ENCODE measurements around the gene DRC1.
A peak's percentile ranks its signal among the peaks of the same experiment; 100 is the strongest.

DRC1 gene

GRCh38 chr2:26400723-26401122 is 997 bp upstream of the DRC1 start:
- DNase-seq, result no peak

- no peak for DNase-seq
These were observed 5.8 kb downstream of the DRC1 start for GRCh38 chr2:26407526-26407925.

GRCh38 chr2:26409785-26410184 is 8.1 kb downstream of the DRC1 start:
- DNase-seq, result no peak

GRCh38 chr2:26410764-26411243 is 9.1 kb downstream of the DRC1 start:
- DNase-seq, result no peak

- no peak for DNase-seq
These were observed 9.7 kb downstream of the DRC1 start for GRCh38 chr2:26411419-26411818.

GRCh38 chr2:26412091-26412673 is 10.5 kb downstream of the DRC1 start:
- no peak for DNase-seq

- DNase-seq, result no peak
These were observed 12.6 kb downstream of the DRC1 start for GRCh38 chr2:26414311-26414710.

GRCh38 chr2:26421961-26422360 is 20.2 kb downstream of the DRC1 start:
- DNase-seq, result no peak

- DNase-seq, result no peak
These were observed 21.4 kb downstream of the DRC1 start for GRCh38 chr2:26422947-26423629.

GRCh38 chr2:26423750-26424149 is 22.0 kb downstream of the DRC1 start:
- no peak for DNase-seq

- no peak for DNase-seq
These were observed 22.5 kb downstream of the DRC1 start for GRCh38 chr2:26424221-26424620.

- no peak for DNase-seq
These were observed 27.1 kb downstream of the DRC1 start for GRCh38 chr2:26428846-26429245.

GRCh38 chr2:26429779-26430578 is 28.3 kb downstream of the DRC1 start:
- DNase-seq, result peak; percentile 87

GRCh38 chr2:26430826-26431225 is 29.1 kb downstream of the DRC1 start:
- DNase-seq, result no peak

GRCh38 chr2:26432363-26432762 is 30.6 kb downstream of the DRC1 start:
- no peak for DNase-seq

GRCh38 chr2:26432859-26433258 is 31.1 kb downstream of the DRC1 start:
- DNase-seq, result no peak

- no peak for DNase-seq
These were observed 33.4 kb downstream of the DRC1 start for GRCh38 chr2:26435106-26435505.

- DNase-seq, result no peak
These were observed 36.8 kb downstream of the DRC1 start for GRCh38 chr2:26438526-26438925.

GRCh38 chr2:26438926-26439325 is 37.2 kb downstream of the DRC1 start:
- DNase-seq, result no peak

- DNase-seq, result no peak
These were observed 40.6 kb downstream of the DRC1 start for GRCh38 chr2:26442301-26442700.

- DNase-seq, result no peak
These were observed 41.0 kb downstream of the DRC1 start for GRCh38 chr2:26442707-26443106.

GRCh38 chr2:26444236-26444635 is 42.5 kb downstream of the DRC1 start:
- no peak for DNase-seq

- DNase-seq, result no peak
These were observed 46.9 kb downstream of the DRC1 start for GRCh38 chr2:26448651-26449050.
